Measurements from ENCODE around the gene PDE3B. TPM values are rescaled to one million over a fixed set of nuclear protein-coding genes. Genes with fewer than 3 reads are reported as not detected.

The PDE3B gene
- total RNA-seq, 1 donor from 2014 or later: 3.1 TPM

DNA sequence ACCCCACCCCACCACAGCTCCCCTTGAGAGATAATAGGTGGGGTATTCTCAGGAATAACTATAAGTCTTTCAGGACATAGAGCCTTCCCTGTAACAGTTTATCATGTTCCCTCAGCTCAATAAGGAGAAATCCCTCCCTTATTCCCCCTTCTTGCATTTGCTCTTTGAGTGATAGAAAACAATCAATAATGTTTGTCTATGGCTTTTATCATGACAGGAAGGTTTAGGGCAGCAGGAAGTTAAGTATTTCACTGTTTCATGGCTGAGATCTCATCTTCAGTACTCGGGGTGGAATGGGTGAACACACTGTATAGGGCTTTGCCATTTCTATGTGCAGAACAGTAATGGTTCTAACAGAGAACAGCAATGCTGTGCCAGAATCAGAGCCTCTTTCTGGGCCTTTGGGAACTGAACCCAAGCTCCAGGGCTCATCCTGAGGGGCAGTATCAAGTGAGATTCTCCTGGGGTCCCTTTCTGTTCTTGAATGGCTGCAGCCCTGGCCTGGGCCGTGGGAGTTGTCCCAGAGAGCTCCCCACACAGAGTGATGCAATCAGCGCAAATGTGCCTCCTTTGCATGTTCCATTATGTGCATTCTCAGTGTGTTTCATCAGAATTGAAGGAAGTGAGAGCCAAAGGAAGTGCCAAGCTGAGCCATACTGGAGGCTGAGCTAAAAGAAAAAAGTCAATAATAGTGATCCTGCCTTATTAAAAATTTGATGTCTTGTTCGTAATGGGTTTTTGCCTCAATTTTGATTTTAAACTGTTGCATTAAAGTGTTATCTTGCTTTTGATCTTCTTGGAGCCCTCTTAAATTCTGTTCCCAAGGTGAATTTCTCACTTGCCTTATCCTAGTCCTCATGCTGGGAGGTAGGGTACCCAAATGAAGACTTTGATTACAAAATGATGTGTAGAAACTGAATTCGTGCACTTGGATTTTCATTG is 251.3 kb downstream of the PDE3B start:
- no peaks in the 10 kb centered on the region for H3K36me3 ChIP-seq (ENCODE audit: control insufficient read depth, insufficient read depth, low read length)
- H3K4me3 ChIP-seq (ENCODE audit: low read depth, low read length): no peak overlapping the region
- TF ChIP-seq, protein P1, sequence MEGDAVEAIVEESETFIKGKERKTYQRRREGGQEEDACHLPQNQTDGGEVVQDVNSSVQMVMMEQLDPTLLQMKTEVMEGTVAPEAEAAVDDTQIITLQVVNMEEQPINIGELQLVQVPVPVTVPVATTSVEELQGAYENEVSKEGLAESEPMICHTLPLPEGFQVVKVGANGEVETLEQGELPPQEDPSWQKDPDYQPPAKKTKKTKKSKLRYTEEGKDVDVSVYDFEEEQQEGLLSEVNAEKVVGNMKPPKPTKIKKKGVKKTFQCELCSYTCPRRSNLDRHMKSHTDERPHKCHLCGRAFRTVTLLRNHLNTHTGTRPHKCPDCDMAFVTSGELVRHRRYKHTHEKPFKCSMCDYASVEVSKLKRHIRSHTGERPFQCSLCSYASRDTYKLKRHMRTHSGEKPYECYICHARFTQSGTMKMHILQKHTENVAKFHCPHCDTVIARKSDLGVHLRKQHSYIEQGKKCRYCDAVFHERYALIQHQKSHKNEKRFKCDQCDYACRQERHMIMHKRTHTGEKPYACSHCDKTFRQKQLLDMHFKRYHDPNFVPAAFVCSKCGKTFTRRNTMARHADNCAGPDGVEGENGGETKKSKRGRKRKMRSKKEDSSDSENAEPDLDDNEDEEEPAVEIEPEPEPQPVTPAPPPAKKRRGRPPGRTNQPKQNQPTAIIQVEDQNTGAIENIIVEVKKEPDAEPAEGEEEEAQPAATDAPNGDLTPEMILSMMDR (IDR thresholded peaks at IDR 0.05; ENCODE audit: insufficient read depth, low read length, poor library complexity, severe bottlenecking): no peak
- no peak for DNase-seq (ENCODE audit: low read depth)
- no peaks in the 10 kb centered on the region for H3K27me3 ChIP-seq (ENCODE audit: control insufficient read depth, insufficient read depth, low read length)

GRCh38 chr11:14898355-14898754 is 254.8 kb downstream of the PDE3B start:
- H3K4me3 ChIP-seq (ENCODE audit: low read depth, low read length): no peak overlapping the region
- no peaks in the 10 kb centered on the region for H3K36me3 ChIP-seq (ENCODE audit: control insufficient read depth, insufficient read depth, low read length)
- DNase-seq (ENCODE audit: low read depth): no peak
- no peaks in the 10 kb centered on the region for H3K27me3 ChIP-seq (ENCODE audit: control insufficient read depth, insufficient read depth, low read length)
- TF ChIP-seq, protein P1 (IDR thresholded peaks at IDR 0.05; ENCODE audit: insufficient read depth, low read length, poor library complexity, severe bottlenecking): no peak

DNA sequence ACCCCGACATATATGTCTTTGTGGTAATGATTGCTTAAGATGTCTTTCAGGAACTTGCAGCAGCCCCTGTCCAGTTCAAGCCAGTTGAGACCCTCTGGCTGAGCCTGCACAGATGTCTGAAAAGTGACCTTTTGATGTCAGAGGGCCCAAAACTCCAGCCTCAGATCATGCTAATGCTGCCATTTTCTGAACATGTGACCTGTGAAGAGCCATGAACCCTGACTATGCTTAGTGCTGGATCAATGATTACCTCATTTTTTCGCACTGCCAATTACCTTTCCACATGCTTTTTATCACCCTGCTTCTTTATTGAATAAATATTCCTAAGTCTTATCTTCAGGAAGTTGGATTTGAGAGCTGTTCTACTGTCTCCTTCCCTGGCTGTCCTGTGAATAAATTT is 255.3 kb downstream of the PDE3B start:
- Histone ChIP-seq H3K4me3 (ENCODE audit: low read depth, low read length) (no peak overlapping the region), H3K36me3 (ENCODE audit: control insufficient read depth, insufficient read depth, low read length) (no peaks in the 10 kb centered on the region), H3K27me3 (ENCODE audit: control insufficient read depth, insufficient read depth, low read length) (no peaks in the 10 kb centered on the region)
- TF ChIP-seq, protein P1 (IDR thresholded peaks at IDR 0.05; ENCODE audit: insufficient read depth, low read length, poor library complexity, severe bottlenecking): no peak
- no peak for DNase-seq (ENCODE audit: low read depth)

GRCh38 chr11:14902650-14903350 is 259.2 kb downstream of the PDE3B start:
- TF ChIP-seq, protein P1 (IDR thresholded peaks at IDR 0.05; ENCODE audit: insufficient read depth, low read length, poor library complexity, severe bottlenecking): no peak
- no peak for DNase-seq (ENCODE audit: low read depth)
- Histone ChIP-seq H3K27me3 (ENCODE audit: control insufficient read depth, insufficient read depth, low read length) (no peaks in the 10 kb centered on the region), H3K36me3 (ENCODE audit: control insufficient read depth, insufficient read depth, low read length) (no peaks in the 10 kb centered on the region), H3K4me3 (ENCODE audit: low read depth, low read length) (no peak overlapping the region)

DNA sequence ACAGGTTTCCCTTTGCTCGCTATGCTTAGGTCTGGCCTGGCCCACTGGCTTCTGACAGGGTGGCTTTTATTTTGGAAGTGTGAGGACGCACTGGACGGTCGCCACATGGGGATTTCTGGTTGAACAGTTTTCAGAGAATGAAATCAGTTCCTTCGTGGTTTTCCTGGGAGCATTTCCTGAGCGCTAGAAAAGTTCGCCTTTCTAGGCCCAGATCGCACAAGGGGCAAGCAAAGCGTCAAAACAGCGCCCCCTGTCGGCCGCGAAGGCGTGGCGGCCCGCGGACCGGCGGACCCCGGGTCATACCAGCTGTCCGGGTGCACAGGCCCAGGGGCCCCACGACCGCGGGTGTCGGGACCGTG is 261.1 kb downstream of the PDE3B start:
- TF ChIP-seq, protein P1 (IDR thresholded peaks at IDR 0.05; ENCODE audit: insufficient read depth, low read length, poor library complexity, severe bottlenecking): peak; percentile 91
- no peak for DNase-seq (ENCODE audit: low read depth)
- Histone ChIP-seq H3K36me3 (ENCODE audit: control insufficient read depth, insufficient read depth, low read length) (no peaks in the 10 kb centered on the region), H3K27me3 (ENCODE audit: control insufficient read depth, insufficient read depth, low read length) (no peaks in the 10 kb centered on the region), H3K4me3 (ENCODE audit: low read depth, low read length) (peak overlapping the region; percentile 58)
